Measurements from ENCODE around the gene ADISSP.

Gene ADISSP

DNA sequence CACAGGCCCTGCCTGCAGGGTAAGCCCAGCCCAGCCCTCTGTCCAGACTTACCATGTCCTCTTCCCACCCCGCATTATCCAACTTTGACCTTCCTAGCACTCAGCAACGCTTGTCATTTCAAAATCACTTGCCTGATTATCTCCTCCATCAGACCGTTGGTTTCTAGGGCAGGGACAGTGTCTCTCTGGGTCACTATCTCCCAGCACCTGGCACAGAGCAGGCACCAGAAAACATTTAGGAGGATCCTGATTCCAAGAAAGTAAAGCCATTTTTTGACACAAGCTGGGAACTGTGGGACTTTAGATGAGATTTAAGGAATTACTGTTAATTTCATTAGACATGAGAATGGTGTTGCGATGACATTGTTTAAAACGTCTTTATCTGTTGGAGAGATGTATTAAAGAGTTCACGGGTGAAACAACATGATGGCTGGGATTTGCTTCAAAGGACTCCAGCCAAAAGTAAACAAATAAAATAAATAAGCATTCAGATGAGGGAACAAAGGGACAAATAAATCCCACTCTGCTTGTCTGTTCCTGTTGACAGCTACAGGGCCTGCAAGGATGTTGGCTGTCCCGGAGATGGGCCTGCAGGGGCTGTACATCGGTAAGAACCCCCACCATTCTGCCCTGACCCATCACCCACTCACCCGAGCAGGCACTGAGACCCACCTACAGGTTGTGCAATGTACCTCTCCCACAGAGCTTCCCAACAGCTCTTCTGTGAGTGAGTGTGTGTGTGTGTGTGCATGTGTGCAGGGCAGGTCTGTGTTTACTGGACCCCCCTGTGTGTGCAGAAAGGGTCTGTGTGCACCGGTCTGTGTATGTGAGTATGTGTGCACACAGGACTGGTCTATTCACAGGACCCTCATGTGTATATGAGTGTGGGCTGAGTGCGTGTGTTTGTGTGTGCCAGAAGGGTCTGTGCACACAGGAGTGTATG is 29.2 kb downstream of the ADISSP start:
- no peak for DNase-seq (ENCODE audit: low read depth, low spot score)

DNA sequence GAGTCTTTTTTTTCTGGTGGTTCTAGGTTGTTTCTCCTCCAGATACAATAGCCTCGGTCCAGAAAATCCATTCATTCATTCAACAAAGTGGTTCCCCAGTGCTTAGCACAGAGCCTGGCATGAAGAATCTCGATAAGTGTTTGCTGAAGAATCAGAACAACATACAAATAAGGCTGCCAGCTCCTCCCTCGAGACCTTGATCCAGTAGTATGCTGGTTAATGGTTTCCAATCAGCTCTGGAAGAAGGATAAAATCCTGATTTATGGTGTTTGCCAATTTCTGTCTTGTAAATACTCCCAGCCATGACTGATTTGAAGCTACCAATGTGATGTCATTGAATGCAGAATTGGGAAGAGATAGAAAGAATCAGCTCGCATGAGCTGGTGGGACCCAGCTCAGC is 31.8 kb downstream of the ADISSP start:
- DNase-seq (ENCODE audit: low read depth, low spot score): no peak

DNA sequence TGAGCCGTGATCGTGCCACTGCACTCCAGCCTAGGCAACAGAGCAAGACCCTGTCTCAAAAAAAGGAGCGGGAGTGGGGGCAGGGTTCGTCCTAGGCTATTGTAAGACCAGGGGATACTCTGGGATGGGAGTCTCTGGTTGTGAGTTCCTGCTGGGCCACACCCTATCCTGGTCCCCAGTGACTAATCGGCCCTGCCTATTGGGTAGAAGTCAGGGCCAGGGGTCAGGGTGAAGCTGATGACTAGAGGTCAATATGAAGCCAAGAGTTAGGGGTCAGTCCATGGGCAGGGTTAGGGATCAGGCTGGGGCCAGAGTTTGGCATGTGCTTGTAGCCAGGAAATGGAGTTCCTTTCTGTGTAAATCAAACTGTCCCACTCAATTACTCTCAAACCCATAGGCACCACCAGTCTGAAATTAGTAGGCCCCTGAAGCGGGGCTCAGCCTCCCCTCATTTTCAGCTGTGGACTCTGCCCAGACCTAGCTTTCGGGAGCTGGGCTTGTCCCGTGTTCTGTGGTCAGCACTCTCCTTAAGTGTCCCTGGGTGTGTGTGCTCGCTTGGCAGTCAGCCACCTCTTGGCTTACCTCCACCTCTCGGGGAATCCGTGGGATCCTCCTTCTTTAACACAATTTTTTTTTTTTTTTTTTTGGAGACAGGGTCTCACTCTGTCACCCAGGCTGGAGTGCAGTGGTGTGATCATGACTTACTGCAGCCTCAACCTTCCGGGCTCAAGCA is 33.3 kb downstream of the ADISSP start:
- DNase-seq (ENCODE audit: low read depth, low spot score): no peak

DNA sequence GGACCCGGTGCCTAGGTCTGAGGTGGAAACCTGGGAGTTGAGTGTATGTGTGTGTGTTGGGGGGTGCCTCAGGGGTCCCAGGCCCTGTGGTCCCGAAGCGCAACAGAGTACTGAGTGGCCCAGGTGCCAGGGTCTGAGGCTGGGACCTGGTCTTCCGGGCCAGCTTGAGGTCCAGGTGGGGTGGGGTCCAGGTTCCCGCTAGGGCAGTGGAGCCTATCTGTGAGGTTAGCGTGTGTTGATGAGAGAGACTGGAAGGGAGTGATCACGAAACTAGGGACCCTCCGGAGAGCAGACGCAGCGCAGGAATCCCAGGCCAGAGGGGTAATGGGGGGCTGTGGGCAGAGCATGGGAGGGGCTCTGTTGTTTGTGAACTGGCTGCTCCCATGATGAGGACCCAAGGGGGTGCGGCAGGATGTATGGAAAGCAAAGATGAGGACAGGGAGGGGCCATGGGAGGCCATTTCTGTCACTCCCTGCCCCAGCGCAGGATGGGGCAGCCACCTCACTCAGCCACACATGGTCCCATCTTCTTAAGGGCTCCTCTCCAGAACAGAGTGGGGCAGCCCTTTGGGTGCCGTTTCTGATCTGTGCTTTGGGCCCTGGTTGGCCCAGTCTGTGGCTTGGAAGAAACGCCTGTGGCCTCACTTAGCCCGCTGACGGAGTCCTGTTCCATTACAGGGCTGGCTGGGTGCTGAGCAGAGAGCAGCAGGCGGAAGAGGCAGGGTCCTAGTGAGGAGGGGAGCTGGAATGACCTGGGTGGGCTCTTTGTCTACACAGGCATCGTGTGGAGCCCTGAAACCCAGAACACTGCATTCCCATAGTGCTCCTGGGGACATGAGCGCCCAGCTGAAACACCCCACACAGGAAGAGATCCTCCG is 34.2 kb downstream of the ADISSP start:
- DNase-seq (ENCODE audit: low read depth, low spot score): no peak

DNA sequence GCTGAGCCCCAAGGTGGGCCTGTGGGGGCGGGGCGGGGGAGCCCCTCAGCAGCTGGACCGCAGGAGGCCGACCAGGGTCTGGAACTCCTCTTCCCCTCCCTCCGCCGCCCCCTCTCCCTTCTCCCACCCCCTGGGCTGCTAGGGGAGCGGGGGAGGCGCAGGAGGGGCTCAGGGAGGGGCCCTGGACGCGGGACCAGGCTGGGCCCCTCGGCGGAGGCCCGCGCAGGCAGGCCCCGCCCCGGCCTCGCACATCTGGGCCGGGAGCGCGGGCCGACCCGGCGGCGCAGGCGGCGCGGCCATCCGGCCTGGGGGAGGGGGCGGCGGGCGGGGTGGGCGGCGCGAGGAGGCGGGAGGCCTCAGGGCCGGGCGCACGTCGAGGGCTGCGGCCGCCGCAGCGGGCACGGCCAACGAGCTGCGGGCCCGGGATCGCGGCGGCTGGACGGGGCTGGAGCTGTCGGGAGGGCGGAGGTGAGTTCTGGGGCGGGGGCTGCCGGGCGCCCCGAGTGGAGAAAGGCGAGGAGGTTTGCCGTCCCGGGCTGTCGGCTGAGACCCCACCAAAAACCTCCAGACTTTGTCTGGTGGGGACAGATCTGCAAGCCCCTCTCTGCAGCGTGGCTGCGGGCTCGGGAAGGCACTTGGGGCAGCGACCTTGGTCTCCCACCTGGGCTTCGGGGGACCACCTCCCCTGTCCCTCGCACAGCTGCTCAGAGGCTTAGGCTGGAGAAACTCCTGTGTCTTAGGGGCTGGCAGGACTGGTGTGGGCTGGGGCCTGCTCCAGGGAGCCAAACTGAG is 35.0 kb downstream of the ADISSP start, which contains the start of gene HSPA12B:
HSPA12B (plus strand) TSS at position 359 of the 792 bp plus-strand sequence. CDS start 5,990 bp downstream, outside the sequence.
- DNase-seq (ENCODE audit: low read depth, low spot score): no peak

DNA sequence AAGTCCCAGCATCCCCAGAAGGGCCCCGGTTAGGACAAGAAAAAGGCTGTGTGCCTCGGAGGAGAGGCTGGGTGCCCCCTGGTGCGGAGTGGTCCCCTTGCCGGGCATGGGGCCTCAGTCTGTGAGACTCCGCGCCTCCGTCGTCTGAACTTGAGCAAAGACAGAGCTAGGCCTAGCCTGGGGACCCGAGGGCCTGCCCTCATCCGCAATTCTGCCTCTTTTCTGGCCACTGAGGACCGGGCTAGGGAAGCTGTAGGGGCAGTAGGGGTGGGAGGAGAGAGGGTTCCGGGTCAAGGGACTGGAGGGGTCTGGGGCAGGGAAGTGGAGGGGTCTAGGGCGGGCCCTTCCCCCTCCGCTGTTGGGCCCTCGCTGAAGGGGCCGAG is 35.6 kb downstream of the ADISSP start:
- no peak for DNase-seq (ENCODE audit: low read depth, low spot score)

DNA sequence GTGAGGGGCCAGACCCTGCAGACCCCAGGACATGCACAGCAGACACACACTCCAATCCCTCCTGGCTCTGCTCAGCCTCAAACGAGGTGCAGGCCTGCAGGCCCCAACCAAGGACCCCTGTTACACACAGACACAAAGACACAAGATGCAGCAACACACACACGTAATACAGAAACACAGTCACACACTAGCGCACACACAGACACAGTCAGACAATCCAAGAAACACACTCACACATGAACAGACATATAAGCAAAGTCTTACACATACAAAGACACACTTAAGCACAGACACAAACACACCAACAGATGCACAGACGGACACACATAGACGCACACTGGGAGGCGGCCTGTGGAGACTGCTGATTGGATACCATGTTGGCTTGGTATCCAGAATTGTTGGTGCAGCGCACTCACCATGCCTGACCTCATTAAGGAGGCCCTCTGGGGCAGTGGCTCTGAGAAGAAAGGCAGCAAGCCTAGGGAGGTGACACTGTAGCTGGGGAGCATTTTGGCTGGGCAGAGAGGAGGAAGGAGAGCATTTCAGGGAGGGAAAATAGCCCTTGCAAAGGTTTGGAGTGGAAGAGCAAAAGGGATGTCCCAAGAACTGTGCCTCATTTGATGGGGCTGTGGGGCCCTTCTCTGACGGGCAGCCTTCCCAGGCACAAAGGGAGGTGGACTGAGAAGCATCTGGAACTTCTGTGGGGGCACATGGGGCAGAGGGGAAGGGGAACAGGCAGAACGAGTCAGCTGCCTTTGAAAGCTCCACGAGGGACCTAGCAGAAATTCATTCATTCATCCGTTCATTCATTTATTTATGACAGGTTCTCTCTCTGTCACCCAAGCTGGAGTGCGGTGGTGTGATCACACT is 36.5 kb downstream of the ADISSP start:
- no peak for DNase-seq (ENCODE audit: low read depth, low spot score)

DNA sequence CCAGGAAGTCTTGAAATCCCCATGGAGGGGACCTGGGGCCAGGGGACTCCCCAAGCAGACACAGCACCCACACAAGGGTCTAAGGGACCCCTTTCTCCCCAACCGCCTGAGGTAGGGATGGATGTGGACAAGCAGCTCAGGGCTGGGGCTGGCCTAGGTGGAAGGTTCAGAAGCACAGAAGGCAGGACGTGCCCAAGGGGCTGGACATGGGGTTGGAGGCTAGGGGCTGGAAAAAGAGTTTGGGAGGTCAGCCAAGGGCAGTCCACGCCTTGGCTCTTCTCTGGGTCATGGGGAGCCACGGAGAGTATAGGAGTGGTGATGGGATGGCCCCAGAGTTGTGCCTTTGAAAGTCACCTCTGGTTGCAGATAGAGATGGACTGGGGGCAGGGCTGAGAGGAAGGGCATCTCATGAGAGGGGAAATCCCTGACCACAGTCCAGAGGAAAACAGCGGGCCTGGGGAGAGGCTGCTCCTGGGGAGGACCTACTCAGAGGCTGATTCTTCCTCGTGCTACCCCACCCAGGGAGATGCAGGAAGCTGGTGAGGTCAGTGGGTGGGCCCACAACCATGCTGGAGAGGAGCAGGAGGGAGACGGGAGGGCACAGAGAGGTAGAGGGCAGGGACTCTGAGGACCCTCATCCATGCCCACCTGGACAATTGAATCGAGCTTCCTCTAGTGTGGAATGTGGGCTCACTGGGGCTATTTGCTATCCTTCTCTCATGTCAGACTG is 37.6 kb downstream of the ADISSP start:
- no peak for DNase-seq (ENCODE audit: low read depth, low spot score)

DNA sequence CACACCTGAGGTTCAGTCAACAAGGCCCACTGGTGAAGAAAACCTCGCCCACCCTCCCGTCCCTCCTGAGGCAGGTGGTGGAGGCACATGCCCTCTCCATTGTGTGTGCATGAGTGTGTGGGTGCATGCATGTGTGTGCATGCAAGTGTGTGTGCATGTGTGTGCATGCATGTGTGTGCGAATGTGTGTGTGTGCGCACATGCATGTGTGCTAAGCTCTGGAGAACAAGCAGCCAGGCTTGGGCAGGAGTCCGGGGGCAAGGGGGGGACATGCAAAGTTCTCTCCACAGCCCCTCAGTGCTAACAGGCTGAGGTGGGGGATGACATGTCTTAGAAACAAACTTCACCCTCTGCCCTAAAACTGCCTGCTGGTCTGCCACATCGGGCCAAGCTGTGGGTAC is 38.2 kb downstream of the ADISSP start:
- DNase-seq (ENCODE audit: low read depth, low spot score): no peak

DNA sequence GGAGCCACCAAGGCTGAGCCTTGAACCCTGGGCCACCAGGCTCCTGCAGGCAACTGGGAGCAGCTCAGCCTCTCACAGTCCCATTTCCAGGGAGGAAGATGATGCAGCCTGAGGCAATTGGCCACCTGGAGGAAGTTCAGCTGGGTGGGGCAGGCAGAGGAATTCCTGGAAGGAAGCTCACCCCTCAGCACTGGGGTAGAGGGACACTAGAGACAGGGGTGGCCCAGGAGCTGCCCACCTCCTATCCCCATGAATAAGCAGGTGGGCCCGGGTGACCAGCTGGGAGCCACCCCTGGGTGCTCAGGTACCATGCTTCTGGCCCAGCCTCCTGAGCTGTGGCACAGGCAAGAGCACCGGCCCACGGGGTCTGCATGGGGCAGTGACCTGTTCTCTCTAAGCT is 38.7 kb downstream of the ADISSP start:
- DNase-seq (ENCODE audit: low read depth, low spot score): no peak

DNA sequence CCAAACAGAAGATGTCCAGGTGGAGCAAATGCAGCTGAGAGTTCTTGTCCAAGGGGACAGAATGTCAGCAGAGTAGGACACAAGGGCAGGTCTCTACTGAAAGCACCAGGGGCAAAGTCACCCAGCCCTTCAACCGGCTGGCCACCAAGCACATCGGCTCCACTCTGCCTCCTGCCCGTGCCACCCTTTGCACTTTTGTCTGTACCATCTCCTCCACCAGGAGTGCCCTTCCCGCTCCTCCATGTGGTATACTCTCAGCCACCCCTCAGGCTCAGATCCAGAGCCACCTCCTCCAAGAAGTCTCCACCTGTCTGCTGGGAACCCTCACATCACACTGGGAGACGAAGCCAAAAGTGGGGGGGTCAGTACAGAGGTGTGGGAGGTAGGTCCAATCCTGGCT is 39.2 kb downstream of the ADISSP start:
- no peak for DNase-seq (ENCODE audit: low read depth, low spot score)

DNA sequence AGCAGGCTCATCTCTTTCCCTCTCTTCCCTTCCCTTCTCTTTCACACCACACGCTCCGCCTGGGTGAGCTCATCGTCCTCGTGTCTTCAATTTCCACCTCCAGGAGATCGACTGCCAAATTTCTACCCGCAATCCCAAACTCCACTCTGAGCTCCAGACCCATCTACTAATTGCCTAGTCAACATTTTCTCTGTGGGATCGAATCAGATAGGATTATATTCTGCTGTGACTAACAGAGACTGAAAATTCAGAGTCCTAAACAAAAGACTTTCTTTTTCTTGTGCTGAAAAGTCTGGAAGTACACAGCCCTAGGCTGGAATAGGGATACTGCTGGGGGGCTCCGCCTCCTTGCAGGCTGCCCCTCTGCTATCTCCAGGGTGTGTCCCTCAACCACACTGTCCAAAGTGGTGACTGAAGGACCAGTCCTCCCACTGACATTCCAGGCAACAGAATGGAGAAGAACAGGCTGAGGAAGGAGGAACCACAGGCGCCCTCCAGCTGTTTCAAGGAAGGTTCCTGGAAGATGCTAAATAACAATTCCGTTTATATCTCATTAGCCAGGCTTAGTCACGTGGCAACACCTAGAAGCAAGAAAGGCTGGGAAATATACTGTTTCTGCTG is 40.0 kb downstream of the ADISSP start:
- DNase-seq (ENCODE audit: low read depth, low spot score): no peak

DNA sequence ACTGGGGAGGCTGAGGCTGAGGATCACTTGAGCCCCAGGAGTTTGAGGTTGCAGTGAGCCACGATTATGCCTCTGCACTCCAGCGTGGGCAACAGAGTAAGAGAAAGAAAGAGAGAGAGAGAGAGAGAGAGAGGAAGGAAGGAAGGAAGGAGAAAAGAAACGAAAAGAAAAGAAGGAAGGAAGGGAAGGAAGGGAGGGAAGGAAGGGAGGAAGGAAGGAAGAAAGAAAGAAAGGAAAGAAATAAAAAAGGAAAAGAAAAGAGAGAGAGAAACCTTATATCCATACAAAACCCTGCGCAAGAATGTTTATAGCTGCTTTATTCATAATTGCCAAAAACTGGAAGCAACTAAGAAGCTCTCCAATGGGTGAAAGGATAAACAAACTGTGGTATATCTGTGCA is 43.2 kb downstream of the ADISSP start:
- DNase-seq (ENCODE audit: low read depth, low spot score): no peak

DNA sequence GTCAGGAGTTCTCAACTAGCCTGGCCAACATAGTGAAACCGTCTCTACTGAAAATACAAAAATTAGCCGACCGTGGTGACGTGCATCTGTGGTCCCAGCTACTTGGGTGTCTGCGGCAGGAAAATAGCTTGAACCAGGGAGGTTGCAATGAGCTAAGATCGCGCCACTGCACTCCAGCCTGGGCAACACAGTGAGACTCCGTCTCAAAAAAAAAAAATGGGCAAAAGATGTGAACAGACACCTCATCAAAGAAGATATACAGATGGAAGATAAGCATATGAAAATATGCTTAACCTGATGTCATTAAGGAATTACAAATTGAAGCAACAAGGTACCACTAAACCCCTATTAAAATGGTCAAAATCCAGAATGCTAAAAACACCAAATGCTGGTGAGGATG is 44.3 kb downstream of the ADISSP start:
- no peak for DNase-seq (ENCODE audit: low read depth, low spot score)

DNA sequence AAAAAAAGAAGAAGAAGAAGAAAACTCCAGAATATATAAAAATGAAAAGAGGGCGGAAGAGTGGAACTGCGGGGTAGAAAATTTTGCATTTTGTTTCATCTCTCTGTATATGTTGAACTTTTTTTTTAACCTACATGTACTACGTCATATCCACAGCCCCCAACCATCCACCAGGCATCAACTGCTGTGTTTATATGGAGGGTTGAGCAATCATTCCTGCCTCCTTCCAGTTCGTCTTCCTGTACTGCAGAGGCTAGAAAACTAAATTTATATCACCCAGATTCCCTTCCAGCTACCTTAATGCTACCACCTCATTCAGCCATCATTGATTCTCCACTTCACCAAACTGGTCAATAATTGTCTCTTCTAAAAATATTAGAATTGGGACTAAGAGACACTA is 45.6 kb downstream of the ADISSP start:
- no peak for DNase-seq (ENCODE audit: low read depth, low spot score)

DNA sequence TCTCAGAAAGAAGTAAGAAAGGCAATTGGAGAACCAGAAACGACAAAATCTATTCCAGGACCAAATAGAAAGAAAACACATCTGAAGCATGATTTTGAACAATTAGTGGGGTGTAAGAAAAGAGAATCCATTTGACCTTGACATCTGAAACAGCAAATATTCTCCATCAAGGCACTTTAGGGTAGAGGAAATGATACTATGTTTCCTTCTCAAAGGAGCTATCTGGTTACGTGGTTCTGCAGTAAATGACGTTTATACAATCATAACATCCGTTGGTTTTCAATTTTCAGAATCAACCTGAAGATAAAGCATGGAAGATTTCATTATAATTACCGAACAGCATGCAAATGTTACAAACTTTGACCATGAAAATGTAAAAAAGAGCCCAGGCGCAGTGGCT is 46.9 kb downstream of the ADISSP start:
- DNase-seq (ENCODE audit: low read depth, low spot score): no peak

DNA sequence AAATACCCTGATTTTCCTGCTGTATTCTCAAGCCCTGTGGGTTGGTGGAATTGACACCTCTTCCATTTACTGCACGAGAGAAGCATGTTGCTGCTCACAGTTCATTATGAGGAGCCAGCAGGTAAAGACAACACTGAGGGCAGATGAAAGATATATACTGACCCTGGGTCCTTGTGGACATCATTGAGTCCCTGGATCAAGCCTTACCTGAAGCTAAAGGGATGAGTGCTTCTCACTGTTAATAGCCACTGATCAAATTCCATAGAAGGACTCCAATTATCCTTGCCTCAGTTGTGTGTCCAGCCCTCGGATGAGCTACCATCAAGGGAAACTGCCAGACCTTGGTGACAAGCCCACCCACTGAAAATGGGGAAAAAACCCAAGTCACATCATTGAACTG is 47.5 kb downstream of the ADISSP start:
- no peak for DNase-seq (ENCODE audit: low read depth, low spot score)

DNA sequence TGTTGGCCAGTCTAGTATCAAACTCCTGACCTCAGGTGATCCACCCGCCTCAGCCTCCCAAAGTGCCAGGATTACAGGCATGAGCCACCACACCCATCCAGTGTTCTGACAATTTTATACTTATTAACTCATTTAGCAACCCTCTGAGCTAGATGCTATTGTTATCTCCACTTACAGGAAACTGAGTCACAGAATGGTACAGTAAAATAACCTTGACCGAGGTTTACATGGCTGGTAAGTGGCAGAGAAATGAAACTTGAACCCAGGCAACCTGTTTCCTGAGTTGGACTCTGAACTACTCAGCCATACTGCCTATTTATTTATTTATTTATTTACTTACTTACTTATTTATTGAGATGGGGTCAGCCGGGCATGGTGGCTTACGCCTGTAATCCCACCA is 48.5 kb downstream of the ADISSP start:
- no peak for DNase-seq (ENCODE audit: low read depth, low spot score)
